Measurements from ENCODE around the gene RTN4IP1. TPM values are rescaled to one million over a fixed set of nuclear protein-coding genes. Genes with fewer than 3 reads are reported as not detected.

Gene RTN4IP1
- total RNA-seq, 2 donors from 2014 or later, result 7.1 to 8.9 TPM

GRCh38 chr6:106546691-106547414 lies 82.4 kb downstream of the RTN4IP1 start:
- Mint-ChIP-seq H3K4me3 (no peak overlapping the region), H3K27me3 (ENCODE audit: insufficient read depth) (no peaks in the 10 kb centered on the region), H3K36me3 (ENCODE audit: low read depth) (no peaks in the 10 kb centered on the region), H3K9me3 (no peaks in the 10 kb centered on the region), H3K4me1 (peaks cover 18% of the 10 kb centered on the region), H3K27ac (no peak overlapping the region)
- no peak overlapping the region for H3K9ac ChIP-seq (ENCODE audit: extremely low read depth, low read length, poor library complexity, severe bottlenecking)
- H3K27ac ChIP-seq (ENCODE audit: low read depth, low read length), result no peak overlapping the region
- no peaks in the 10 kb centered on the region for H3K9me3 ChIP-seq (ENCODE audit: control insufficient read depth, low read length)
- no peak overlapping the region for H3K4me3 ChIP-seq (ENCODE audit: low read length)
- no peaks in the 10 kb centered on the region for H3K36me3 ChIP-seq (ENCODE audit: control insufficient read depth, insufficient read depth, low read length)
- peaks cover 5% of the 10 kb centered on the region for H3K4me1 ChIP-seq (ENCODE audit: control insufficient read depth, insufficient read depth, low read length)
- no peak for DNase-seq
- TF ChIP-seq, protein P1, sequence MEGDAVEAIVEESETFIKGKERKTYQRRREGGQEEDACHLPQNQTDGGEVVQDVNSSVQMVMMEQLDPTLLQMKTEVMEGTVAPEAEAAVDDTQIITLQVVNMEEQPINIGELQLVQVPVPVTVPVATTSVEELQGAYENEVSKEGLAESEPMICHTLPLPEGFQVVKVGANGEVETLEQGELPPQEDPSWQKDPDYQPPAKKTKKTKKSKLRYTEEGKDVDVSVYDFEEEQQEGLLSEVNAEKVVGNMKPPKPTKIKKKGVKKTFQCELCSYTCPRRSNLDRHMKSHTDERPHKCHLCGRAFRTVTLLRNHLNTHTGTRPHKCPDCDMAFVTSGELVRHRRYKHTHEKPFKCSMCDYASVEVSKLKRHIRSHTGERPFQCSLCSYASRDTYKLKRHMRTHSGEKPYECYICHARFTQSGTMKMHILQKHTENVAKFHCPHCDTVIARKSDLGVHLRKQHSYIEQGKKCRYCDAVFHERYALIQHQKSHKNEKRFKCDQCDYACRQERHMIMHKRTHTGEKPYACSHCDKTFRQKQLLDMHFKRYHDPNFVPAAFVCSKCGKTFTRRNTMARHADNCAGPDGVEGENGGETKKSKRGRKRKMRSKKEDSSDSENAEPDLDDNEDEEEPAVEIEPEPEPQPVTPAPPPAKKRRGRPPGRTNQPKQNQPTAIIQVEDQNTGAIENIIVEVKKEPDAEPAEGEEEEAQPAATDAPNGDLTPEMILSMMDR (conservative IDR thresholded peaks at IDR 0.05), result no peak
- 93 to 100% methylated on average over 2 of the region's 5 CpGs for WGBS, 2 experiments (ENCODE audit: insufficient coverage in 1 of 2, insufficient read length in 1 of 2)
- no peaks in the 10 kb centered on the region for H3K27me3 ChIP-seq (ENCODE audit: control insufficient read depth, insufficient read depth, low read length, poor library complexity, severe bottlenecking)

GRCh38 chr6:106546261-106546690 lies 83.0 kb downstream of the RTN4IP1 start:
- Histone ChIP-seq H3K27me3 (ENCODE audit: control insufficient read depth, insufficient read depth, low read length, poor library complexity, severe bottlenecking) (no peaks in the 10 kb centered on the region), H3K9me3 (ENCODE audit: control insufficient read depth, low read length) (no peaks in the 10 kb centered on the region), H3K4me1 (ENCODE audit: control insufficient read depth, insufficient read depth, low read length) (peaks cover 5% of the 10 kb centered on the region), H3K4me3 (ENCODE audit: low read length) (no peak overlapping the region), H3K9ac (ENCODE audit: extremely low read depth, low read length, poor library complexity, severe bottlenecking) (no peak overlapping the region), H3K36me3 (ENCODE audit: control insufficient read depth, insufficient read depth, low read length) (no peaks in the 10 kb centered on the region), H3K27ac (ENCODE audit: low read depth, low read length) (no peak overlapping the region)
- Mint-ChIP-seq H3K4me3 (no peak overlapping the region), H3K4me1 (peaks cover 18% of the 10 kb centered on the region), H3K9me3 (no peaks in the 10 kb centered on the region), H3K27ac (no peak overlapping the region), H3K27me3 (ENCODE audit: insufficient read depth) (no peaks in the 10 kb centered on the region), H3K36me3 (ENCODE audit: low read depth) (no peaks in the 10 kb centered on the region)
- no peak for DNase-seq
- 86 to 96% methylated on average over 1 to 2 of the region's 2 CpGs for WGBS, 2 experiments (ENCODE audit: insufficient coverage in 1 of 2, insufficient read length in 1 of 2)
- TF ChIP-seq, protein P1 (conservative IDR thresholded peaks at IDR 0.05), result no peak

DNA sequence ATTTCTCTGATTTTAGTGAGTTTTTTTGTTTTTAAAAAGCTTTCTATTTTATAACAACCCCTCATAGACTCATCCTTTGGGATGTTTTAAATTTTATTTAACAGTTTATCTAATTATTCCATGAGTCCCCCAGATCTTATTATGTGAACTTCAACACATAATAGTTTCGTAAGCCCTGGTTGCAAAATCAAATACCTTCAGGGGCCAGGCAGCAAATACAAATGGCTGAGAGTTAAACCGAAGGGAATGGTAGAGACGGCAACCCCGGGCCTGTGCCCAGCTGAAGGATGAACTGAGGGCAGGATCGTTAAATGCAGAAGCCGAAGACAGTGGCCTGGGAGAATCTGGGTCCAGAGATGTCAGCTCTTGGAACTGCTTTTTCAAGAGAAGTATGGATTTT lies 88.4 kb downstream of the RTN4IP1 start:
- TF ChIP-seq, protein P1 (conservative IDR thresholded peaks at IDR 0.05), result no peak
- H3K27ac ChIP-seq (ENCODE audit: low read depth, low read length), result no peak overlapping the region
- Mint-ChIP-seq H3K9me3 (no peaks in the 10 kb centered on the region), H3K4me1 (peaks cover 7% of the 10 kb centered on the region), H3K4me3 (no peak overlapping the region), H3K27ac (no peak overlapping the region), H3K27me3 (ENCODE audit: insufficient read depth) (no peaks in the 10 kb centered on the region), H3K36me3 (ENCODE audit: low read depth) (no peaks in the 10 kb centered on the region)
- no peaks in the 10 kb centered on the region for H3K9me3 ChIP-seq (ENCODE audit: control insufficient read depth, low read length)
- 82 to 91% methylated on average over 2 to 6 of the region's 6 CpGs for WGBS, 2 experiments (ENCODE audit: insufficient coverage in 1 of 2, insufficient read length in 1 of 2)
- no peaks in the 10 kb centered on the region for H3K36me3 ChIP-seq (ENCODE audit: control insufficient read depth, insufficient read depth, low read length)
- H3K27me3 ChIP-seq (ENCODE audit: control insufficient read depth, insufficient read depth, low read length, poor library complexity, severe bottlenecking), result no peaks in the 10 kb centered on the region
- DNase-seq, result no peak
- H3K9ac ChIP-seq (ENCODE audit: extremely low read depth, low read length, poor library complexity, severe bottlenecking), result no peak overlapping the region
- H3K4me3 ChIP-seq (ENCODE audit: low read length), result no peak overlapping the region
- no peaks in the 10 kb centered on the region for H3K4me1 ChIP-seq (ENCODE audit: control insufficient read depth, insufficient read depth, low read length)

All from endodermal cell (in vitro differentiated cells).